ENCODE results near the gene JUP. TPM values are rescaled to one million over a fixed set of nuclear protein-coding genes. Genes with fewer than 3 reads are reported as not detected.
"Not testable (repeated sequence)": the region's sequence is repeated elsewhere in the genome, so short reads cannot be mapped to it uniquely, and the experiment has no call there.

JUP gene
- 194 TPM for total RNA-seq

DNA sequence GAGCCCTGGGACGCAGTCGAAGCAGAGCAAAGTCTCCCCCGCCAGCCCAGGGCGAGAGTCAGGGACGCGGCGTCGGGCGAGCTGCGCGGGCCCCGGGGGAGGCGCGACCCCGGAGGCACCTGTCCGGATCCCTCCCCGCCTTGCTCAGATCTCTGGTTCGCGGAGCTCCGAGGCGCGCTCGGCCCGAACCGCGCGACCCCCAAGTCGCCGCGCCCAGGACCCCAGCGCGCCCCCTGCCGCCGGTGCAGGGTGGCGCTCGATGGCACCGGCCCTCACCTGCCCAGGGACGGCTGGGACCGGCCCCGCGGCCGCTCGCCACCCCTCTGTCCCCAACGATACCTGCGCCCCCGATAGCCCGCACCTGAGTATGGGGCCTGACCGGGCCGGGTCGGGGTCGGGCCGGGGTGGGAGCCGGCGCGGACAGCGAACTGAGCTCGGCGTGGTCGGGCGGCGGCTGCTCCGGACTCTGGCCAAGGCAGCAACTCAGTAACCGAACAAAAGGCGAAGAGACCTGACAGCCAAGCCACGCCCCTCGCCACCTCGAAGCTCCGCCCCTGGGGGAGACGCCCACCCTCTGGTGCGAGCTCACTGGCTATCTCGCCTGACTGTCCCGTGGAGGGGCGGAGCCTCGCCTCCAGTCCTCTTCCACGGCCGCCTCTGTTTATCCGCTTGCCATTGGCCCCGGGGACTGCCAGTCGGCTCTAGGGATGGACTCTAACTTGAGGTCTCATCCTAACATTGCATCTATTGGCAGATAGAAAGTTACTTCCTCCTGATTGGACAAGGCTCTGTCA lies at the start of gene JUP:
Gene JUP (minus strand): TSS at position 485 of the 794 bp plus-strand sequence. CDS start 14,857 bp downstream, outside the sequence.
- DNase-seq = peak; percentile 99

DNA sequence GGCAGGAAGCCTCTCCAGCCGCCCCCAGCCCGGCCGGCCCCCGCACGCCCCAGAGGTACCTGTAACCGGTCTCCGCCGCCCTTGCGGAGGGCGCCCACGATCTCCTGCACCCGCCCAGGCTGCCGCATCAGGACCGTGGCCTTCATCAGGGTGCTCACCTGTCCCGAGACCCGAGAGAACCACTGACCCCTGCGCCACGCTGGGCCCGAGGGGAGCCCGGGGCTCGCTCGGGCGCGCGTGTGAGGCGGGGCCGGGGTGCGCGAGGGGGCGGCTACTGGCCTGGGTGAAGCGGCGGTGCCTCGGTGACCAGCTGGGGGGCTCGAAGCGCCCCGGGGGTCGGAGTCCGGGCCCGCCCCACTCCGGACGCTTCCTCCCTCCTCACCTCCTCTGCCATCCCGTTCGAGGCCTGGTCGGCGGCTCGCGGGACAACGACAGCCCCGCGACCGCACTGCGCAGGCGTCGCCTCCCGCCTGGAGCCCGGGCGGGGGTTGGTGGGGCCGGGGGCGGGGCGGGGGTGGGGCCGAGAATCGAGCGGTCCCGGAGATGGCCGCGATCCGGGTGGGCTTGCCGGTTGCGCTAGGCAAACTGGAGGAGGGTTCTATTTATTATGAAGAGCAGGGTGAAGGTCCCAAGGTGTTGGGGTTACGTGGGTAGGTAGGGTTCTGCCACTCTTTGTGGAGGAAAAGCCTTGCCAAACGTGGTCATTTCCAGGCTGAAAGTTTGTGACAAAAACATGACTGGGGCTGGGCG lies 49.5 kb upstream of the JUP start, which contains the start of gene NT5C3B:
Gene NT5C3B (minus strand): TSS at position 433 of the 750 bp plus-strand sequence. CDS start 39 bp downstream, at position 394.
- peak; percentile 82 for DNase-seq

DNA sequence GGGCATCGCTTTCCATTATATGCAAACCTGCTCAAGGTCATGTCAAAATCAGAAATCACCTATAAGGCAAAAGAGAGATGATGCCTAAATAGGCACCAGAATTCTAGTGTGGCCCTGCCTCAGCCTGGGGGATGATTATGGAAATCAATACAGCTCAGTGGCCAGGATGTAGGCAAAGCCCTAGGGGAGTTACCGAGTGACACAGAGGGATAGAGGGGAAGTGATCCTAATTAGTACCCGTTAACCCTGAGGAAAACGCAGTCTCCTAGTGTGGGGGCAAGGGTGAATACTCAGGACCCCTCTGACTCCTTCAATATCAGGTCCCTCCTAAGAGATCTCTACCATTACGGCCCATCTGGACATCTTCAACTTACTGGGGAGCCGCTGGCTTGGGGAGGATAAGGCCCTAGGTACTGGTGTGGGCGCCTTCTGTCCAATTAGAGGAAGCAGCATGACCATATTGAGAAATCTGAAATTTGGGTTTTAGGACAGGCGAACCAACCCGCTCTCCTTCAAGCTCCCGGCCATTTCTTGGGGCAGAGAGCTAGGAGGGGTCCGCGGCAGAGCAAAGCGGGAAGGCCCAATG lies 48.8 kb upstream of the JUP start:
- DNase-seq = peak; percentile 24

DNA sequence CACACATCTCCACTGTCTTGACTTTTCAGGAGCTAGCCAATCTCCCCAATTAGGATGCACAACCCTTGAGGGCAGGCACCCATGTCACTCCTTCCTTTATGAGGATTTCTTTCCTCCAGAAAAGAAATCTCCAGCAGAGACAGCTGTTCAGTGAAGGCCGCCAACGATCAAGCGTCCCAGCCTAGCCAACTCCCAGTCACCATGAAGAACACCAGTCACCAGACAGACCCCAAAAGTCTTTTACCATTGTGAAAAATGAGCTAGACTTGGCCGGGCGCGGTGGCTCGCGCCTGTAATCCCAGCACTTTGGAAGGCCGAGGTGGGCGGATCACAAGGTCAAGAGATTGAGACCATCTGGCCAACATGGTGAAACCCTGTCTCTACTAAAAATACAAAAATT lies 43.5 kb upstream of the JUP start:
- not testable (repeated sequence) for DNase-seq

DNA sequence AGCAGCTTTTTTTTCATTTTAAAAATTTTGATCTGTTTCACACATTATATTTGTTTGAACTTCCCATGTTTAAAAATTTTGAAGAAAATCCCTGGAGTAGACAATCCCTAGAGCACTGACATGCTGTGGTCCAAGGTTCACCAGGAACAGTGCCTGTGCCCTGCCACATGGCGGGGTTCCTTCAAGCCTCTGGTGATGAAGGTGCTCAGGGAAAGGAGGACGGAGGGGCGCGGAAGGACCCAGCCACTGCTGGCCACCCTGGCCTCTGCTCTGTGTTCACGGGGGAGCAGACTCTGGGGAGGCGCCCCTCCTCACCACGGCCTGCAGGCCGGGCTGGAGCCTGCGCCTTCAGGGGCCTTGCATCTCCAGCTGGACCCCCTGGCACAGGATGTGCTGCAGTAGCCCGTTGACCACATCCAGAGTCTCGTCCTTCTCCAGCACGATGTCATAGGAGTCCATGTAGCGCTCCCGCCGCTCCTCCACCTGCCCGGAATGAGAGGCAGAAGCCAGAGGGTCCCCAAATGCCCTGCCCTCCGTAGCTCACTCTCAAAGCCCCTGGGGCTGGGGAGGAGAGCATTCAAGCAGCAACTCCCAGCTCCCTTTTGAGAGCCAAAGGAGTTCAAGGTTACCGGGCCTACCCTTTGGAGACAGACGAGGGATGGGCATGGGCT lies 38.8 kb upstream of the JUP start:
- DNase-seq = no peak

DNA sequence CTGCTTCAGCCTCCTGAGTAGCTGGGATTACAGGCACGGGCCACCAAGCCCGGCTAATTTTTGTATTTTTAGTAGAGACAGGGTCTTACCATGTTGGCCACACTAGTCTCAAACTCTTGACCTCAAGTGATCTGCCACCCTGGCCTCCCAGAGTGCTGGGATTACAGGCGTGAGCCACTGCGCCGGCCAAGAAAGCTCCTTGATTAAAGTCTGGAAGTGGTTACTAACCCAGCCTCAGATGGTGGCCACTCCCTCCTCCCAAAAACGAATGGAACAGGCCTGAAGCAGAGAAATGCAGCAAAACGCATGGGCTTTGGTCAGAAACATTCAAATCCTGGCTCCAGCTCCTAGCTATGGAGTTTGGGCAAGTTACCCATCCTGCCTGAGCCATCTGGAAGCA lies 37.6 kb upstream of the JUP start:
- no peak for DNase-seq

DNA sequence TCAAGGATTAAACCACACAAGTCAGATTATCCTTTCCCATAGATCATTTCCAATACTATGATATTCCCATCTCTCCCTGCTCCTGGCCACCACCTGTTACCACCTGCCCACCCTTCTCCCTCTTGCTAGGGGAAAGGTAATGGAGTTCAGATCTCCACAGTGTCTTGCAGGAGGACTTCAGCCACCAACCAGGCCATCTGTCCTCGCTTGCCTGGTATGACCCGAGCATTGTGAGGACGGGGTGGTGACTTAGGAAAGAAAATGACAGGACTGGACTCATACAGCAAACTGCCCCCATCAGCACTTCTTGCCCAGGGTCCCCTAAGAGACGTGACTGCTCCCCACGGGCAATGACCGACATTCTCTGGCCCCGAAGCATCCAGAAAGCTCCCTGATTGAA lies 37.1 kb upstream of the JUP start:
- no peak for DNase-seq

DNA sequence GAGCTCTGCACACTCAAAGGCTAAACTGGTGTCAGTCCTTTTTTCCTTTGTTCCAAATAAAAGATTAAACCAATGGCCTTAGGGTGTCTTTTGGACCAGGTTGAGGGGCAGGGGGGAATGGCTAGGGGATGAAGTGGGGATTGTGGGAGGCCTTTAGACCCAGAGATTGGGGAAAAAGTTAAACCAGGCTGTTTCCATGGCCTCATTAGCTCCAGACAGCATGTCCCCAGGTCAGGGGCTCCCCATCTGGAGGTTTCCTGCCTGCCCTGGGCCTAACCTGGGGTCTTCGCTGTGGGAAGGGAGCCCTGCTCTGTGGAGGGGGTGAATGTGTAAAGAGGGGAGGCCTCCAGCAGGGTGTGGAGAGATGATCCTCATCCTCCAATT lies 36.6 kb upstream of the JUP start:
- no peak for DNase-seq

DNA sequence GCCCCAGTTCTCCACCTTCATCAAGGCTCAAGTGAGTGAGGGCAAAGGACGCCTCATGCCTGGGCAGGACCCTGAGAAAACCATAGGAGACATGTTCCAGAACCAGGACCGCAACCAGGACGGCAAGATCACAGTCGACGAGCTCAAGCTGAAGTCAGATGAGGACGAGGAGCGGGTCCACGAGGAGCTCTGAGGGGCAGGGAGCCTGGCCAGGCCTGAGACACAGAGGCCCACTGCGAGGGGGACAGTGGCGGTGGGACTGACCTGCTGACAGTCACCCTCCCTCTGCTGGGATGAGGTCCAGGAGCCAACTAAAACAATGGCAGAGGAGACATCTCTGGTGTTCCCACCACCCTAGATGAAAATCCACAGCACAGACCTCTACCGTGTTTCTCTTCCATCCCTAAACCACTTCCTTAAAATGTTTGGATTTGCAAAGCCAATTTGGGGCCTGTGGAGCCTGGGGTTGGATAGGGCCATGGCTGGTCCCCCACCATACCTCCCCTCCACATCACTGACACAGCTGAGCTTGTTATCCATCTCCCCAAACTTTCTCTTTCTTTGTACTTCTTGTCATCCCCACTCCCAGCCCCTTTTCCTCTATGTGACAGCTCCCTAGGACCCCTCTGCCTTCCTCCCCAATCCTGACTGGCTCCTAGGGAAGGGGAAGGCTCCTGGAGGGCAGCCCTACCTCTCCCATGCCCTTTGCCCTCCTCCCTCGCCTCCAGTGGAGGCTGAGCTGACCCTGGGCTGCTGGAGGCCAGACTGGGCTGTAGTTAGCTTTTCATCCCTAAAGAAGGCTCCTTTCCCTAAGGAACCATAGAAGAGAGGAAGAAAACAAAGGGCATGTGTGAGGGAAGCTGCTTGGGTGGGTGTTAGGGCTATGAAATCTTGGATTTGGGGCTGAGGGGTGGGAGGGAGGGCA lies 36.0 kb upstream of the JUP start:
- DNase-seq = no peak

DNA sequence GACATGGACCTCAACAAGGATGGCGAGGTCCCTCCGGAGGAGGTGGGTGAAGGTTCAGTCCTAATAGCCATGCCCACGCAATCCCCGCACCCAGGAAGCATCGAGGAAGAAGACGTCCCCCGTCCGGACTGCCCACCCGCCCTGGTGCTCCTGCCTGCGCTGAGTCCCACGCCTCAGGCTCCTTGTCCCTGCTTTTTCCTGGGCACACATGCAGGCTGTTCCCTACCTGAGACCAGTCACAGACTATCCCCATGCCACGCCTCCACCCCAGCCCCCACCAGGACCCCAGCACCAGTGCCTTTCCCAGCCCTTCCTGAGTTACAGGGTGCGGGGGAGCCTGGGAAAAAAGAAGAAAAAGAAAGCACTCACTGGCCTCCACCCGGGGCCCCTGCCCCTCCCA lies 35.3 kb upstream of the JUP start:
- no peak for DNase-seq

DNA sequence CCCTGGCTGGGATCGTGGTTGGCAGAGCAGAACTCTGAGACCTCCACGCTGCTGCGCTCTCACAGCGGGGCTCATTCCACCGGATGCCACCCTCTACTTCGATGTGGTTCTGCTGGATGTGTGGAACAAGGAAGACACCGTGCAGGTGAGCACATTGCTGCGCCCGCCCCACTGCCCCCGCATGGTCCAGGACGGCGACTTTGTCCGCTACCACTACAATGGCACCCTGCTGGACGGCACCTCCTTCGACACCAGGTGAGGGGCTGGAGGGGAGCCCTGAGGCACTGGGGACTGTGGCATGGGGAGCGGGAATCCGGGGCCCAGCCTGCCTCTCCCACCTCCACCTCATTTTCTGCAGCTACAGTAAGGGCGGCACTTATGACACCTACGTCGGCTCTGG lies 31.5 kb upstream of the JUP start:
- no peak for DNase-seq

DNA sequence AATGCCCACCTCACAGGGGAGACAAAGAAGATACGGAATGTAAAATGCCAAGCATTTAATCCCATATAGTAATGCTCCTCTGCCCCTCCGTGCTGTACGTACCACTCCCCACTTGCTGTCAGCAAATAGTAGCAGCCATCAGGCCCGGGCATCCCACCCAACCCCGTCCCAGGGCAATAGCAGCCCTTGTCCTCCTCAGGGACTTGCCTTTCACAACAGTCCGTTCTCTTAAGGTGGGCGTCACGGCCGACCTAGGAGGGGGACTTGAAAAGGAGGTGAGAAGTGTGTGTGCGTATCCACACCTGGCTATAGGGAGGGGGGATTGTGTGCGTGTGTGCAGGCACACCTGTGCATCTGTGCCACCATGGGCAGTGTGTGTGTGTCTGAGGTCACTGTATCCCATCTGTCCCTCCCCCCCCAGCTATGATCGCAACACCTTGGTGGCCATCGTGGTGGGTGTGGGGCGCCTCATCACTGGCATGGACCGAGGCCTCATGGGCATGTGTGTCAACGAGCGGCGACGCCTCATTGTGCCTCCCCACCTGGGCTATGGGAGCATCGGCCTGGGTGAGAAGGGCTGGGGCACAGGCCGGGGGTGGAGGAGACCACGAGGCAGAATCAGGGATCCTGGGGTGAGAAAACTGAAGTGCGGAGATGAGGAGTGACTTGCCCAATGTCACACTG lies 30.3 kb upstream of the JUP start:
- no peak for DNase-seq

DNA sequence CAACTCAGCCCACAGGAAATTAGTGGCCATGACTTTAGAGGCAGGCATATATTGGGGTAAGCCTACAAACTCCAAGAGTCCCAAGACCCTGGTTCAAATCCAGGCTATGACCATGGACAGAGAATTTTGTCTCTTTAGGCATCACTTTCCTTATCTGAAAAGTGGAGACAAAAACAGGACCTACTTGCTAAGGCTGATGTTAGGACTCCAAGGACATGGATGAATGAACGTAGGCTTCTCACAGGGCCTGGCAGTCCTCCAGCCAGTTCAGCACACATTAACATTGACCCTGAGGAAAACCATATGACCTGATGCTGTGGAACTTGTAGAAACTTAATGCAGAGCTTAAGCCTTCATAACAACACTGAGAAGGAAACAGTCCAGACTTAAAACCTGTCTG lies 27.7 kb upstream of the JUP start:
- no peak for DNase-seq

DNA sequence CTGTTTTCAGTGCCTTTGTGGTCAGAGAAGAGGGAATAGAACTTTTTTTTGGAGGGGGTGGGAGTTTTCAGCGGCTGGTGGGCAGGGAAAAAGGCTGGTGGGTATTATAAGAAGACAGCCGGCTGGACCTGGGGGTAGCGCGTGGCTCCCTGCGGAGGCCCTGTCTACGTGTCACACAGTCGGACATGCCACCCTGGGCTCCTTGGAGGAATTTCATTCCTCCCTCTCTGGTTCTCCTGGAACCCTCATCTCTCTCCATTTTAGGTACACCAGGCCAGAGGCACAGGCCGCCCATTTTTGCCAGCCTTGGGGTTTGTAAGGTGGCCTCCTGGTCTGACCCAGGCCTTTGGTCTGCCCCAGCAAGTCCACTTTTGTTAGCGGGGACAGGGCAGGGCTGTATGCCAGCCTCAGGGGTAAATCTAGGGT lies 27.2 kb upstream of the JUP start:
- DNase-seq = no peak

DNA sequence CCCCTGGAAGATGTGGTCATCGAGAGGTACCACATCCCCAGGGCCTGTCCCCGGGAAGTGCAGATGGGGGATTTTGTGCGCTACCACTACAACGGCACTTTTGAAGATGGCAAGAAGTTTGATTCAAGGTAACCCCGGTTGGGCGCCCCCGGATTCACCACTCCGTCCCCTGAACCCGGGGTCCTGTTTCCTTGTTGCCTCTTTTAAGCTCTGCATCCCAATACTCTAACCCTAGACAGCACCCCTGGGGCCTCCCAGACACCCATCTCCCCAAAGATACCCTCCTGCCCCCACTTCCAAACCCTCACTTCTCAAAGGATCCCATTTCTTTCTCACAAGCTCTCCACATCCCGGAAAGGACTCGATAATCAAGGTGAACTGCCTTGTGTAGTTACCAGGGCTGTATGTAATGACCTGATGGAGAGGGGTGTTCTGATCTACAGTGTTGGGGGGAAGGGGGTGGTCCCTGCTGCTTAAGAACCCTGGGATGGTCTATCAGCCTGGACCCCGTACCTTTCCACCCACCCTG lies 26.7 kb upstream of the JUP start:
- no peak for DNase-seq

DNA sequence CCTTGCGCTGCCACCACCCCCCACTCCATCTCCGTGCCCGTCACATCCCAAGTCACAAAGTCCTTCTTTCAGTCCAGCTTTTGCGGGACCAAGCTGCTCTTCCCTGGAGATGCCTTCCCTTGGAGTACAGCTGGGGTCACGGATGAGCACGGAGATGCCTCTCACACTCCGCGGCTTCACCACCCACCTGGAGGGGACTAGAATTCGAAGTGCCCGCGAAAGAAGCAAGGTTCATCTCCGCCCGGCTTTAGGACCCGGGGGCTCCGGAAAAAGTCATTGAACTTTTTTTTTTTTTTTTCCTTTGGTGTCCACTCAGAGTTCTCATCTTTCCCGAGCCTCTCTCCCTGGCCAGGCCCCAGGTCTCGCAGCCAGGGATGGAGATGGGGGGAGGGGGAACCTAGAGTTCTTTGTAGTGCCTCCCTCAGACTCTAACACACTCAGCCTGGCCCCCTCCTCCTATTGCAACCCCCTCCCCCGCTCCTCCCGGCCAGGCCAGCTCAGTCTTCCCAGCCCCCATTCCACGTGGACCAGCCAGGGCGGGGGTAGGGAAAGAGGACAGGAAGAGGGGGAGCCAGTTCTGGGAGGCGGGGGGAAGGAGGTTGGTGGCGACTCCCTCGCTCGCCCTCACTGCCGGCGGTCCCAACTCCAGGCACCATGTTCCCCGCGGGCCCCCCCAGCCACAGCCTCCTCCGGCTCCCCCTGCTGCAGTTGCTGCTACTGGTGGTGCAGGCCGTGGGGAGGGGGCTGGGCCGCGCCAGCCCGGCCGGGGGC lies 26.1 kb upstream of the JUP start, which contains the start of gene FKBP10:
Gene FKBP10 (plus strand): TSS at position 624 of the 771 bp plus-strand sequence. CDS start 31 bp downstream, at position 655.
- DNase-seq = peak; percentile 94

DNA sequence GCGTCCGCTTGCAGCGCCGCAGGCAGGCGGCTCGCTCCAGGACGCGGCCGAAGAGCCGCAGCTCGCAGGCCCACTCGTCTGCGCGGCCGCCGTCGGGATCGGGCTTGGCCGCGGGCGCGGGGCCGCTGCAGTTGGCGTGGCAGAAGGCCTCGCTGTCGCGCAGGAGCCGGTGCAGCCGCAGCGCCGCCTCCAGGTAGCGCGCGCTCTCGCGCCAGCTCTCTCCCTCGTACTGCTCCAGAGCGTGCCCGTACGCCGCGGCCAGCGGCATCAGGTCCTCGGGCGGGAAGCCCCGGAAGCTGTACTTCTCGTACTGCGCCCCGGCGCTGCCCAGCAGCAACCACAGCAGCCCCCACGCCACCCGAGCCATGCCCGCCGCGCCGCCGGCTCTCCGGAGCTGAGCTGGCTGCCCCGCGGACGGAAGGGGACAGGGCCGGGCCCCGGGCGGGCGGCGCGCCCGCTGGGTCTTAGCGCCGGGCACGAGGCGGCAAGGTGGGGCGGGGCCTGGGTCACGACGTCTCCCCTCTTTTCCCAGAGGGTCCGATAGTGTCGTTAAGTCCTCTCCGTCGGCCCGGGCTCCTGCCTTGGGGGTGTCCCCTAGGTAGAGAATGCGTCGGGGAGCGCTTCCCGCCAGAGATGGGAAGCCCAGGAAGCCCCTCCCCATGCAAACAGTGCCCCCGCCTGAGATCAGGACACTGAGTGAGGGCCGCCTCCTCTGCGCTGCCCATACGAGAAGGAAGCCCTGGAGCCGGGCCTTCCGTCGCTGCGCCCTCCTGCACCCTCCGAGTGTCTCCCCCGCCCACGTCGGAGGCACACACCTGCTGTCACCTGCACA lies 25.3 kb upstream of the JUP start, which contains the start of gene P3H4:
Gene P3H4 (minus strand): TSS at position 401 of the 832 bp plus-strand sequence. CDS start 34 bp downstream, at position 367.
- DNase-seq = peak; percentile 88
